Breast epithelium (tissue), 4 donors: ENCODE results near the gene GRIK5. TPM values are rescaled to one million over a fixed set of nuclear protein-coding genes. Genes with fewer than 3 reads are reported as not detected.
"Not testable (repeated sequence)": the region's sequence is repeated elsewhere in the genome, so short reads cannot be mapped to it uniquely, and the experiment has no call there.

Source experiments
- DNase-seq, 2 donors: peaks; one replicate each; pipeline ENCODE4 v3.0.0-alpha.2; 2019; ENCODE audit warnings: low spot score in 2 of 2
- H3K27ac ChIP-seq, 2 donors: fragments of 200-600 bp; sonication (generic) in 1 of 2; one replicate each; pipeline ENCODE4 v1.5.1; 2016 to 2019; ENCODE audit warnings: mild to moderate bottlenecking in 1 of 2
- H3K27me3 ChIP-seq, 2 donors: fragments of 200-600 bp; sonication (generic) in 1 of 2; one replicate each; pipeline versions ENCODE4 v1.5.1 to v1.6.0; 2017 to 2019; ENCODE audit warnings: control low read depth in 1 of 2, mild to moderate bottlenecking in 1 of 2
- H3K36me3 ChIP-seq: fragments of 200-600 bp; one replicate; pipeline ENCODE4 v1.5.1; 2019
- H3K4me1 ChIP-seq, 2 donors: fragments of 200-600 bp; sonication (generic); one replicate each; pipeline ENCODE4 v1.5.1; 2016 to 2019; ENCODE audit warnings: control low read depth in 1 of 2
- H3K4me3 ChIP-seq, 3 donors: fragments of 200-600 bp; sonication (generic); 1 replicate in 2 of 3; 2 replicates in 1 of 3; pipeline ENCODE4 v1.5.1; 2016 to 2019; ENCODE audit warnings: mild to moderate bottlenecking in 3 of 3, moderate library complexity in 2 of 3
- H3K9me3 ChIP-seq, 2 donors: fragments of 200-600 bp; sonication (generic) in 1 of 2; one replicate each; pipeline ENCODE4 v1.5.1; 2016 to 2019; ENCODE audit warnings: control low read depth in 1 of 2
- POLR2A ChIP-seq: fragments of 450-650 bp; IDR thresholded peaks from one replicate; pipeline ENCODE4 v1.6.1; 2016; ENCODE audit warnings: antibody characterized with exemption, mild to moderate bottlenecking, moderate library complexity
- POLR2AphosphoS5 ChIP-seq, 3 donors: sonication (generic); formaldehyde crosslinking; IDR thresholded peaks; one replicate each; pipeline ENCODE4 v1.6.1; 2017; ENCODE audit warnings: antibody characterized with exemption in 3 of 3
- intact Hi-C: fragments of 100-400 bp; cut with DNase I; formaldehyde crosslinking; loops from one replicate; pipeline ENCODE4 v1.15.1; 2023; ENCODE audit warnings: low total_unique reads
- total RNA-seq, 3 donors: library from RNA; depleted of rRNA; stranded (reverse); fragments of >200 nt; gene quantifications; one replicate each; pipeline ENCODE4 v1.1.0, GENCODE V29; 2016
- TF ChIP-seq, protein P1 (sequence below), 3 donors: fragments of 450-650 bp; IDR thresholded peaks; one replicate each; pipeline ENCODE4 v1.5.1; 2016 to 2017; ENCODE audit warnings: antibody characterized with exemption in 3 of 3, mild to moderate bottlenecking in 3 of 3, moderate library complexity in 3 of 3

GRIK5 gene
- total RNA-seq, 3 donors from 2014 or later: 1.6 to 1.9 TPM; not detected in 1

DNA sequence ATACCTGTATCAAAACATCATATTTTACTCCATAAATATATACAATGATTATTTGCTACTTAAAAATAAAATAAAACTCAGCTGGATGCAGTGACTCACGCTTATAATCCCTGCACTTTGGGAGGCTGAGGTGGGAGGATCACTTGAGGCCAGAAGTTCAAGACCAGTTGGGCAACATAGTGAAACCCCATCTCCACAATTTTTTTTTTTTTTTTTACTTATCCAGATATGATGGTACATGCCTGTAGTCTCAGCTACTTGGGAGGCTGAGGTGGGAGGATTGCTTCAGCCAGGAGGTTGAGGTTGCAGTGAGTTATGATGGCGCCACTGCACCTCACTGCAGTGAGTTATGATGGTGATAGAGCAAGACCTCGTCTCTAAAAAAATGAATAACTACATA lies 39.9 kb upstream of the GRIK5 start:
- H3K27me3 ChIP-seq: no peaks in the 10 kb centered on the region

DNA sequence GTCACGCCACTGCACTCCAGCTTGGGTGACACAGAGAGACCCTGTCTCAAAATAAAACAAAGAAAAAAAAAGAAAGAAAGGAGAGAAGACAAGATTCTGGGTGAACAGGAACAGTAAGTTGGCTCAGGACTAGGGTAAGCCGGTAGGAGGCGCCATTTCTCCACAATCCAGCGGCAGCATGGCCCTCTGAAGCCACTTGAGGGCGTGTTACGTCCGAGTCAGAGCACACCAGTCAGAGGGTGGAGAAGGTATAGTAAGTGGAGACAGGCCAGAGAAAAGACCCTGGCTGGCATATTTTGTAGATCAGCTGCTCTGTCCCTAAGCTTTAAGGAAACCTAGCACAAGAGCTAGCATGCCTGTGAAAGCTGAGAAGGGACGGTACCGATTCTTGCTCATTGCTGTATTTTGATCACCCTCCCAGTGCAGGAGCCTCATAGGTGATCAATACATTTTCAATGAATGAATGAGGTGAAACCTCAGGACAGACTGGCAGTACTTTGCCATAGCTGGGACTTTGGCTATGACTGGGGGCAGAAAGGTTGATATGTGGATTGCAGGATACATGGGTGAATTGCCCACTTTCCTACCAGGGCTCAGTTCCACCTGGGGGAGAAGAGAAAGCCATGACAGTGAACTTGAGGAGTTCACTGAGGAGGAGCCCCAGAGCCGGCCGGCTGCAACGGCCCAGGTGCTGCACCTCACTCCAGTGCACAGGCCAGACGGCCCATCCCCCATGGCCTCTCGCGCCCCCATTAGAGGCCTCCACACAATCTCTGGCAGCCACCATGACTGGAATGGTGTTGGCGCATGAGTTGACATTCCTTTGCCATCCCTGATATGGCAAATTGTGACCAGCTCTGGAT lies 38.8 kb upstream of the GRIK5 start:
- Histone ChIP-seq H3K9me3 (no peaks in the 10 kb centered on the region), H3K27me3 (no peaks in the 10 kb centered on the region), H3K27ac (no peak overlapping the region), H3K4me1 (no peaks in the 10 kb centered on the region), H3K36me3 (no peaks in the 10 kb centered on the region), H3K4me3 (no peak overlapping the region)
- DNase-seq: peak in 1 of 2 donors; percentile 63
- intact Hi-C loops: no loop called here
- TF ChIP-seq, protein P1, sequence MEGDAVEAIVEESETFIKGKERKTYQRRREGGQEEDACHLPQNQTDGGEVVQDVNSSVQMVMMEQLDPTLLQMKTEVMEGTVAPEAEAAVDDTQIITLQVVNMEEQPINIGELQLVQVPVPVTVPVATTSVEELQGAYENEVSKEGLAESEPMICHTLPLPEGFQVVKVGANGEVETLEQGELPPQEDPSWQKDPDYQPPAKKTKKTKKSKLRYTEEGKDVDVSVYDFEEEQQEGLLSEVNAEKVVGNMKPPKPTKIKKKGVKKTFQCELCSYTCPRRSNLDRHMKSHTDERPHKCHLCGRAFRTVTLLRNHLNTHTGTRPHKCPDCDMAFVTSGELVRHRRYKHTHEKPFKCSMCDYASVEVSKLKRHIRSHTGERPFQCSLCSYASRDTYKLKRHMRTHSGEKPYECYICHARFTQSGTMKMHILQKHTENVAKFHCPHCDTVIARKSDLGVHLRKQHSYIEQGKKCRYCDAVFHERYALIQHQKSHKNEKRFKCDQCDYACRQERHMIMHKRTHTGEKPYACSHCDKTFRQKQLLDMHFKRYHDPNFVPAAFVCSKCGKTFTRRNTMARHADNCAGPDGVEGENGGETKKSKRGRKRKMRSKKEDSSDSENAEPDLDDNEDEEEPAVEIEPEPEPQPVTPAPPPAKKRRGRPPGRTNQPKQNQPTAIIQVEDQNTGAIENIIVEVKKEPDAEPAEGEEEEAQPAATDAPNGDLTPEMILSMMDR (IDR thresholded peaks at IDR 0.05): peak; percentile 69 to 81 (median 78)
- TF ChIP-seq POLR2AphosphoS5 (IDR thresholded peaks at IDR 0.05): no peak

More for the DNA sequence above, 39.9 kb upstream of the GRIK5 start:
- TF ChIP-seq POLR2A (no peak), POLR2AphosphoS5 (IDR thresholded peaks at IDR 0.05) (no peak)
- TF ChIP-seq, protein P1 (IDR thresholded peaks at IDR 0.05): no peak
- Histone ChIP-seq H3K36me3 (no peaks in the 10 kb centered on the region), H3K9me3 (no peaks in the 10 kb centered on the region), H3K27ac (no peak overlapping the region), H3K4me3 (no peak overlapping the region), H3K4me1 (no peaks in the 10 kb centered on the region)
- intact Hi-C loops: no loop called here
- DNase-seq: no peak

DNA sequence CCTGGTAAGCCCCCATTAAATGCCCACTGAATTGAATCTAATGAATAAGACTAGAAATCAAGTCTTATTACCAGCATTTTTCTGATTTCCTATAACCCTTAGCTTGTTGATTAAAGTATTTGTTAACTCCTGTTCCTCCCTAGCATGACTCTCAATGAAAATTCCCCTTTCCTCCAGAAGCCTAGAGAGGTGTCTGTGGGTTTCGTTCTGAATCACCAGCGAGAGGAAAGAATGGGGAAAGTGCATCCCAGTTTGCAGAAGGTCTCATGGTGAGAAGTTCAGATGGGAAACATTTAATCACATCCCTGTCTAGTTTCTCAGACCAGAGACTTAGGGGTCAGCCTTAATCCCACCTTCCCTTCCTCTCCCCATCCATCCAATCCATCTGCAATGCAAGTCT lies 35.4 kb upstream of the GRIK5 start:
- H3K4me3 ChIP-seq: no peak overlapping the region
- H3K36me3 ChIP-seq: no peaks in the 10 kb centered on the region
- H3K27ac ChIP-seq: no peak overlapping the region
- TF ChIP-seq, protein P1 (IDR thresholded peaks at IDR 0.05): no peak
- TF ChIP-seq POLR2AphosphoS5 (IDR thresholded peaks at IDR 0.05): no peak
- TF ChIP-seq POLR2A: no peak
- no peaks in the 10 kb centered on the region for H3K4me1 ChIP-seq
- no peak for DNase-seq
- no peaks in the 10 kb centered on the region for H3K27me3 ChIP-seq
- no peaks in the 10 kb centered on the region for H3K9me3 ChIP-seq
- intact Hi-C loops: no loop called here

DNA sequence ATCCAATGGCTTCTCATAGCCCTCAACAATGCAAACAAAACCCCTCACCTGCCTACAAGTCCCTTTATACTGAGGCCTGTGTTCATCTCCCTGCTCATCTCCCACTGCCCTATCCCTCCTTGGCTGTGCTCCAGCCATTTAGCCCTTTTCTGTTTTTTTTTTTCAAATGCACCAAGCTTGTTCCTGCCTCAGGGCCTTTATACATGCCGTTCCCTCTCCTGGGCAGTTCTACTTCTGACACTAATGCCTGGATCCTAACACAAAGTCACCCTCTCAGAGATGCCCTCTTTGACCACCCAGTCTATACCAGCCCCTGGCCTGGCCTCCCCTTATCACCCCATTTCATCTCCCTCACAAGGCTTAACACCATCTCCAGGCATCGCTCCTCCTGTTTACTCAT lies 32.9 kb upstream of the GRIK5 start:
- no peak for TF ChIP-seq POLR2A
- TF ChIP-seq, protein P1 (IDR thresholded peaks at IDR 0.05): no peak
- TF ChIP-seq POLR2AphosphoS5 (IDR thresholded peaks at IDR 0.05): no peak
- Histone ChIP-seq H3K27me3 (no peaks in the 10 kb centered on the region), H3K9me3 (no peaks in the 10 kb centered on the region), H3K4me1 (no peaks in the 10 kb centered on the region), H3K27ac (no peak overlapping the region), H3K4me3 (no peak overlapping the region), H3K36me3 (no peaks in the 10 kb centered on the region)
- no peak for DNase-seq
- intact Hi-C loops: no loop called here

DNA sequence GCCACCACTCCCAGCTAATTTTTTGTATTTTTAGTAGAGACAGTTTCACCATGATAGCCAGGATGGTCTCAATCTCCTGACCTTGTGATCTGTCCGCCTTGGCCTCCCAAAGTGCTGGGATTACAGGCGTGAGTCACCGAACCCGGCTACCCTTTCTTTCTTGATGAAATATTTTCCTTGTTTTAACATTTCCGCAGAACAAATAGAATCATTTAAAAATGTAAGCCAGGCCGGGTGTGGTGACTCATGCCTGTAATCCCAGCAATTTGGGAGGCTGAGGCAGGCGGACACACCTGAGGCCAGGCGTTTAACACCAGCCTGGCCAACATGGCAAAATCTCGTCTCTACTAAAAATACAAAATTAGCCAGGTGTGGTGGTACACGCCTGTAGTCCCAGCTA lies 30.2 kb upstream of the GRIK5 start:
- H3K27ac ChIP-seq: peak overlapping the region in 1 of 2 donors; percentile 75
- H3K9me3 ChIP-seq, H3K4me3 ChIP-seq, H3K27me3 ChIP-seq, DNase-seq, intact Hi-C loops, H3K4me1 ChIP-seq, H3K36me3 ChIP-seq: not testable (repeated sequence)
